K562 (cell line): ENCODE data around the gene SELPLG. TPM values are rescaled to one million over a fixed set of nuclear protein-coding genes. Genes with fewer than 3 reads are reported as not detected.
"Not testable (repeated sequence)": the region's sequence is repeated elsewhere in the genome, so short reads cannot be mapped to it uniquely, and the experiment has no call there.

Experiments used
- ATAC-seq: fragments of 200-7000 bp; cut with Tn5 transposase; 3 replicates; pipeline ENCODE4 v1.9.1; 2020; ENCODE audit warnings: moderate library complexity
- BruUV-seq: library from RNA; stranded (reverse); fragments of 400-500 nt; replicated peaks from 2 replicates; lab custom pipeline; 2021; lab: Mats Ljungman, UMichigan
- CTCF ChIA-PET: fragments of 300-600 bp; formaldehyde crosslinking; extraction: SDS; loops from one replicate; lab custom pipeline; 2021; ENCODE audit warnings: low intra/inter-chr PET ratio; lab: Yijun Ruan, JAX
- POLR2A ChIA-PET: fragments of 300-600, 350-650 bp; sonication (Branson Sonifier 250); formaldehyde crosslinking; extraction: SDS; loops from one replicate; lab custom pipeline; 2021; ENCODE audit warnings: antibody characterized with exemption, inconsistent platforms; lab: Yijun Ruan, JAX
- DNase-seq, 4 experiments: peaks; one replicate each; pipeline versions ENCODE4 v3.0.0 to v3.0.0-alpha.2; 2011 to 2018; ENCODE audit warnings: low spot score in 3 of 4, mixed read lengths in 3 of 4; ENCODE audit errors: extremely low read depth in 1 of 4
- FAIRE-seq: peaks from 2 replicates; lab custom pipeline; 2011; peaks lifted over from hg19 to GRCh38; lab: Jason Lieb, UNC
- H2AFZ ChIP-seq: 2 replicates; pipeline ENCODE4 v1.6.0; 2011; ENCODE audit warnings: low read depth, low read length, control low read depth, inconsistent platforms
- H3K27ac ChIP-seq: fragments of 200-600 bp; 3 replicates; pipeline ENCODE4 v1.8.0; 2011; ENCODE audit warnings: low read depth, mild to moderate bottlenecking, control low read depth, inconsistent platforms, low read length, moderate library complexity, mixed read lengths; ENCODE audit errors: extremely low read depth
- H3K27me3 ChIP-seq, 2 experiments: fragments of 300-600 bp in 1 of 2; 2 replicates in 1 of 2; 3 replicates in 1 of 2; pipeline versions ENCODE4 v1.6.0 to v1.8.0; 2011; ENCODE audit warnings: inconsistent platforms in 2 of 2, low read length in 2 of 2, mild to moderate bottlenecking in 1 of 2, mixed read lengths in 1 of 2, moderate library complexity in 1 of 2; ENCODE audit not compliant: control insufficient read depth in 2 of 2, insufficient read depth in 2 of 2
- H3K36me3 ChIP-seq: fragments of 300-600 bp; 3 replicates; pipeline ENCODE4 v1.8.0; 2011; ENCODE audit warnings: mild to moderate bottlenecking, low read length, inconsistent platforms; ENCODE audit not compliant: control insufficient read depth, insufficient read depth
- H3K4me1 ChIP-seq, 2 experiments: fragments of 200-600 bp in 1 of 2; replicated peaks in 1 of 2; 2 replicates in 1 of 2; 3 replicates in 1 of 2; pipeline versions ENCODE4 v1.5.1 to v1.8.0; 2011; ENCODE audit warnings: inconsistent platforms in 2 of 2, low read length in 2 of 2, mild to moderate bottlenecking in 1 of 2, mixed read lengths in 1 of 2, moderate library complexity in 1 of 2; ENCODE audit not compliant: control insufficient read depth in 2 of 2, insufficient read depth in 2 of 2
- H3K4me2 ChIP-seq: 2 replicates; pipeline ENCODE4 v1.6.1; 2011; ENCODE audit warnings: low read length, control low read depth, inconsistent platforms, mixed read lengths; ENCODE audit not compliant: insufficient read depth
- H3K4me3 ChIP-seq: fragments of 200-600 bp; sonication (generic), shearing (Covaris generic); 2 replicates; pipeline ENCODE4 v1.5.1; 2016; ENCODE audit warnings: control low read depth, inconsistent platforms
- H3K79me2 ChIP-seq: fragments of 200-600 bp; 3 replicates; pipeline ENCODE4 v1.8.0; 2011; ENCODE audit warnings: low read length, inconsistent platforms; ENCODE audit not compliant: control insufficient read depth, insufficient read depth
- H3K9ac ChIP-seq, 2 experiments: 2 replicates each; pipeline versions ENCODE4 v1.6.0 to v1.6.1; 2011; ENCODE audit warnings: low read depth in 2 of 2, low read length in 2 of 2, control low read depth in 1 of 2, inconsistent platforms in 1 of 2, mild to moderate bottlenecking in 1 of 2, mixed read lengths in 1 of 2; ENCODE audit not compliant: insufficient read depth in 1 of 2
- H3K9me1 ChIP-seq: one replicate; pipeline ENCODE4 v1.6.0; 2011; ENCODE audit warnings: inconsistent platforms, mild to moderate bottlenecking, low read length, moderate library complexity; ENCODE audit not compliant: control insufficient read depth, insufficient read depth
- H3K9me3 ChIP-seq: replicated peaks from 2 replicates; pipeline ENCODE4 v1.5.1; 2011; ENCODE audit warnings: low read depth, low read length, inconsistent platforms; ENCODE audit not compliant: control insufficient read depth, insufficient read depth
- H4K20me1 ChIP-seq: replicated peaks from 2 replicates; pipeline ENCODE4 v1.6.1; 2011; ENCODE audit warnings: low read length, inconsistent platforms, mixed read lengths; ENCODE audit not compliant: control insufficient read depth, insufficient read depth
- EP300 ChIP-seq: IDR thresholded peaks from 2 replicates; pipeline ENCODE4 v1.6.1; 2012; ENCODE audit warnings: low read length, improper control_type of control experiment
- TAF9B ChIP-seq: fragments of 450-650 bp; IDR thresholded peaks from 2 replicates; pipeline ENCODE4 v1.6.1; 2018; ENCODE audit warnings: mild to moderate bottlenecking; ENCODE audit not compliant: partially characterized antibody
- ZNF133 ChIP-seq: fragments of 250-450 bp; sonication (Bioruptor Pico); IDR thresholded peaks from 2 replicates; pipeline ENCODE4 v1.4.0; 2020; ENCODE audit warnings: mild to moderate bottlenecking
- WGBS: fragments of 100-300 bp; shearing (Covaris generic); methylation state at CpG from one replicate; pipeline ENCODE4 v1.1.6; 2016; ENCODE audit warnings: low coverage, mixed read lengths; ENCODE audit not compliant: insufficient coverage; ENCODE audit errors: missing lambda C conversion rate; 5-methylcytosine and 5-hydroxymethylcytosine counted together
- in situ Hi-C: fragments of 300-500 bp; cut with MboI; formaldehyde crosslinking; loops from 4 replicates; pipeline ENCODE4 v1.15.0; 2018; ENCODE audit warnings: inconsistent platforms, mixed read lengths
- intact Hi-C: fragments of 100-400 bp; cut with micrococcal nuclease; formaldehyde crosslinking; loops from 2 replicates; pipeline ENCODE4 v1.14.2; 2022
- polyA plus RNA-seq, 8 experiments: library from polyadenylated mRNA; depleted of rRNA in 4 of 8; stranded (reverse) in 5 of 8; unstranded in 3 of 8; fragments of >200 nt; fragmentation: Nextera tagmentation in 2 of 8; fragmentation: Illumina TruSeq in 1 of 8; extraction: Ambion mirVana in 2 of 8; extraction: Trizol in 1 of 8; gene quantifications; 2 replicates each; pipeline versions ENCODE4 v1.2.1 to v1.2.3, GENCODE V29; 2011 to 2014; ENCODE audit warnings: inconsistent platforms in 1 of 8, missing spikeins in 1 of 8
- total RNA-seq, 7 experiments: library from RNA; depleted of rRNA in 6 of 7; stranded (reverse); fragments of >200 nt in 6 of 7; fragmentation: Illumina TruSeq in 2 of 7; extraction: Trizol in 2 of 7; gene quantifications; 2 replicates each; pipeline versions ENCODE4 v1.2.1 to v1.2.3, GENCODE V29; 2011 to 2021; ENCODE audit warnings: low replicate concordance in 1 of 7
- TF ChIP-seq, protein P1 (sequence below), 2 experiments: fragments of 450-650 bp in 1 of 2; IDR thresholded peaks; 2 replicates each; pipeline ENCODE4 v1.6.1; 2011 to 2017; ENCODE audit warnings: low read depth in 2 of 2, antibody characterized with exemption in 1 of 2, borderline replicate concordance in 1 of 2, low read length in 1 of 2, mild to moderate bottlenecking in 1 of 2, mixed read lengths in 1 of 2; ENCODE audit not compliant: control insufficient read depth in 1 of 2

The SELPLG gene
- total and polyA plus RNA-seq, 9 of the 15 experiments (the other 6 are each of a cell fraction or from before 2014, with no cell fraction given), result 0.22 to 10.2 (median 1.7) TPM

DNA sequence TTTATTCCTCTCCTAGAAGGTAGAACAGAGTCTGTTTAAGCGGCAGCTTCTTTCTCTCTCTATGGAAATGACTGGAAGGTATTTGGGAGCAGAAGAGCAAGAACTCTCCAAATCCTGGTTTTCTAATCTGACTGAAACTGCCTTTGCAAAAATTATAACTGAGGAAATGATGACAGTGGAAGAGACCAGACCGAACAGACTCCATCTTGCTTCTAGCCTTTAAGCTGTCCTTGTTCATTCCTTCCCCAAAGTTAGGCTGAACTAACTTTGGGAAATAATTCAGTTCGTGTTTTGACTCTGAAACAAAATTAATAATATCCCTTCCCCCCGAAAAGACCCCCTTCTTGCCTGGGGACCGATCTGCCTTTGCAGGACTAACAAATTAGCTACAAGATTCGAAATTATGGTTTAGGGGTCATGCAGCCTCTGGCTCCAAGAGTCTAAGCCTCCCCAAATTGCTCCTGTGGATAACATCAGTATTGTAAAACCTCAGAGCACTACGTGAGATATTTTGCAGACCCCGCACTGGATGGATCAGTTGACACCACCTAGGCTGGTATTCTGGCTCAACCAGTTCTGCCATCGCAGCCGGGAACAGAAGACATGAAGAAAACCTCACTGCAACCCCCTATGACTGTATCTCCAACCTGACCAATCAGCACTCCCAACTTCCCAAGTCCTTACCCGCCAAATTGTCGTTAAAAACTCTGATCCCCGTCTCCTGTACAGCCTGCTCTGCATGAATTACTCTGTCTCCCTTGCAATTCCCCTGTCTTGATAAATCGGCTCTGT, 14.1 kb downstream of the SELPLG start (continued):
- TF ChIP-seq, protein P1, sequence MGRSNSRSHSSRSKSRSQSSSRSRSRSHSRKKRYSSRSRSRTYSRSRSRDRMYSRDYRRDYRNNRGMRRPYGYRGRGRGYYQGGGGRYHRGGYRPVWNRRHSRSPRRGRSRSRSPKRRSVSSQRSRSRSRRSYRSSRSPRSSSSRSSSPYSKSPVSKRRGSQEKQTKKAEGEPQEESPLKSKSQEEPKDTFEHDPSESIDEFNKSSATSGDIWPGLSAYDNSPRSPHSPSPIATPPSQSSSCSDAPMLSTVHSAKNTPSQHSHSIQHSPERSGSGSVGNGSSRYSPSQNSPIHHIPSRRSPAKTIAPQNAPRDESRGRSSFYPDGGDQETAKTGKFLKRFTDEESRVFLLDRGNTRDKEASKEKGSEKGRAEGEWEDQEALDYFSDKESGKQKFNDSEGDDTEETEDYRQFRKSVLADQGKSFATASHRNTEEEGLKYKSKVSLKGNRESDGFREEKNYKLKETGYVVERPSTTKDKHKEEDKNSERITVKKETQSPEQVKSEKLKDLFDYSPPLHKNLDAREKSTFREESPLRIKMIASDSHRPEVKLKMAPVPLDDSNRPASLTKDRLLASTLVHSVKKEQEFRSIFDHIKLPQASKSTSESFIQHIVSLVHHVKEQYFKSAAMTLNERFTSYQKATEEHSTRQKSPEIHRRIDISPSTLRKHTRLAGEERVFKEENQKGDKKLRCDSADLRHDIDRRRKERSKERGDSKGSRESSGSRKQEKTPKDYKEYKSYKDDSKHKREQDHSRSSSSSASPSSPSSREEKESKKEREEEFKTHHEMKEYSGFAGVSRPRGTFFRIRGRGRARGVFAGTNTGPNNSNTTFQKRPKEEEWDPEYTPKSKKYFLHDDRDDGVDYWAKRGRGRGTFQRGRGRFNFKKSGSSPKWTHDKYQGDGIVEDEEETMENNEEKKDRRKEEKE (IDR thresholded peaks at IDR 0.05; ENCODE audit: borderline replicate concordance in 1 of 2, control insufficient read depth in 1 of 2, low read depth in 2 of 2, low read length in 1 of 2), result no peak
- no peak for TF ChIP-seq ZNF133 (CRISPR knock-in tag)
- TF ChIP-seq TAF9B, result no peak
- no peak for TF ChIP-seq EP300

DNA sequence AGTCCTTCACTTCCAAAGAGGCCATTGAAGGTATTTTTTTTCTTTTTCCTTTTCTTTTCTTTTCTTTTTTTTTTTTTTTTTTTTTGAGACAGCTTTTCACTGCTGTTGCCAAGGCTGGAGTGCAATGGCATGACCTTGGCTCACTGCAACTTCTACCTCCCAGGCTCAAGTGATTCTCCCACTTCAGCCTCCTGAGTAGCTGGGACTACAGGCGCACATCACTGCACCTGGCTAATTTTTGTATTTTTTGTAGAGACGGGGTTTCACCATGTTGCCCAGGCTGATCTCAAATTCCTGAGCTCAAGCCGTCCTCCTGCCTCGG, 14.8 kb downstream of the SELPLG start:
- Histone ChIP-seq H3K4me1 (peaks cover 16 to 24% of the 10 kb centered on the region in 2 experiments; a peak in 3 of 5 replicates), H2AFZ (peak overlapping the region; percentile 43; the same call in 1 of the 2 replicates)
- ChIA-PET POLR2A (interaction anchor here (0.5 to 2.1 kb wide), 4 partner anchors 10 to 107 kb away, joined by 3 to 16 read pairs (median 3); no protein-coding TSS in a partner anchor), CTCF (interaction anchor here (2.9 kb wide), 1 partner anchor 55 kb away, joined by 30 read pairs; the partner anchor contains the start of gene ISCU)
- H3K27ac ChIP-seq, BruUV-seq, H3K79me2 ChIP-seq, H3K9me3 ChIP-seq, ATAC-seq, H3K4me2 ChIP-seq, H3K27me3 ChIP-seq, H3K36me3 ChIP-seq, FAIRE-seq, H3K9me1 ChIP-seq, H4K20me1 ChIP-seq, DNase-seq, H3K4me3 ChIP-seq, H3K9ac ChIP-seq: not testable (repeated sequence)
- in situ Hi-C loops, result loop anchor here (5.0 kb wide), 1 partner anchor 52 kb away; no protein-coding TSS in a partner anchor
- intact Hi-C loops, result loop anchor here (1.0 kb wide), 3 partner anchors 22 to 100 kb away; no protein-coding TSS in a partner anchor
- WGBS, result 92% methylated on average over 4 of the region's 4 CpGs
